HG03558 (cell line): ENCODE data around the gene TCAP.
"Not testable (repeated sequence)": the region's sequence is repeated elsewhere in the genome, so short reads cannot be mapped to it uniquely, and the experiment has no call there.

Experiments used
- ATAC-seq: cut with Tn5 transposase; IDR thresholded peaks from one replicate; pipeline ENCODE4 v1.9.1; 2021; ENCODE audit warnings: moderate number of reproducible peaks; ENCODE audit not compliant: unreplicated experiment; ENCODE audit errors: extremely low read depth

TCAP gene

DNA sequence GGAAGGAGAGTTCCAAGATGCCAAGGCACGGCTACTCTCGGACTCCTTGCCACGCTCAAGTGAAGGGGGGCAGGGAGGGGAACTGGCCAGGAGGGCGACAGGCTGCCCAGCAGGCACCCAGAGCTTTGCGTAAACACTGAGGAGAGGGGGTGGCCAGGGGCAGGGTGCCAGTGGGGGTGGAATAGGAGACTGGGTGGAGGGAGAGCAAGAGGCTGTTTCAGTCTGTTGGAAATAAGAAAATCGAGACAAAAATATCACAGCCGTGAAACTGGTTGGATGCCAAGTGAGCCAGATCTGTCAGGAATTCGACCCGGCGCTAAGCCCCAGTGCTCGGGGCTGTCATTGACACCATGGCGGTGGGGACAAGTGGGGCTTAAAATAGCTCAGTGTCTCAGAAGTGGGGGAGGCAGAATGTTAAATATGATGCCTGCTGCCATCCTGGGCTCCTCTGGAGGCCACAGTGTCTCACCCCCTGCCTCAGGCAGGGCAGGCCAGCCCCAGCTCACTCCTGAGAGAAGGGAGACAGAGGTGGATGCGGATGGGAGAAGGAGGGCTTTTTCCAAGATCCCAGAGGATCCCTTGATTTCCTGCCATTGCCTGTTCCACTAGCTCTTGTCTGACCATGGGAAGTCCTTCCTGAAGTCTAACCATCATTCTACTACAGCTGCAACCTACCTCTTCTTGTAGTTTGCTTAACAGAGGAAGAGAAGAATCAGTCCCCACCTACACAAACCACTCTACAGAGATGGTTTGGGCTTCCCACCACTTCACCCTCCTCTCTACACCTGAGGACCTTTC lies 12.6 kb downstream of the TCAP start:
- no peak for ATAC-seq

DNA sequence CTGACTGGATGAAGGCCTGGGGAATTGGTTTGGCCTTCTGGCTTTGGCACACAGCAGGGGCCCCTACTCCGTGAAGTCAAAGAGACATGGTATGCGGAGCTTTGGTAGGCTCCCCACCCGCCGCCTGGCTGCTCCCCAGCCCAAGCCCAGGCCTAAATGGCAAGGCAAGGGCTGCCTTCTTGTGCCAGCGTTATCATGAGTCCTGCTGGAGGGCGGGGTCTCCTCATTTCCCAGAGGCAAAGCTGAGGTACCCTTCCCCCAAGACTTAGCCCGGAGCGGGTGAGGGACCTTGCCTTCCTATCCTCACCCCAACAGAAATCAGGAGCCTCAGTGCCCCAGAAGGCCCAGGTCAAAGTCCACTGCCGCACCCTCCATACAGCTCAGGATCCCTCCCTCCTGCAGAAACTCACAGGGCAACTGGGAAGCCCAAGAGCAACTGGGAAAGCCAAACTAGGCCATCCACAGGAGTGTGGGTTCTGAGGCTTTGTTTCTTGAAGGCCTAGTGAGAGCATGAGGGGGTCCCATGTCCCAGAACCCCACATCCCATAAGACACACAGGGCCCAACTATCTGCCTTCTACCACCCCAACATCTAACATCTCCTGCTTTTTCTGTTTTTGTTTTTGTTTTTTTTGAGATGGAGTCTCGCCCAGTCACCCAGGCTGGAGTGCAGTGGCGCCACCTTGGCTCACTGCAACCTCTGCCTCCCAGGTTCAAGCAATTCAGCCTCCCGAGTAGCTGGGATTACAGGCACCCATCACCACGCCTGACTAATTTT lies 13.4 kb downstream of the TCAP start:
- no peak for ATAC-seq

DNA sequence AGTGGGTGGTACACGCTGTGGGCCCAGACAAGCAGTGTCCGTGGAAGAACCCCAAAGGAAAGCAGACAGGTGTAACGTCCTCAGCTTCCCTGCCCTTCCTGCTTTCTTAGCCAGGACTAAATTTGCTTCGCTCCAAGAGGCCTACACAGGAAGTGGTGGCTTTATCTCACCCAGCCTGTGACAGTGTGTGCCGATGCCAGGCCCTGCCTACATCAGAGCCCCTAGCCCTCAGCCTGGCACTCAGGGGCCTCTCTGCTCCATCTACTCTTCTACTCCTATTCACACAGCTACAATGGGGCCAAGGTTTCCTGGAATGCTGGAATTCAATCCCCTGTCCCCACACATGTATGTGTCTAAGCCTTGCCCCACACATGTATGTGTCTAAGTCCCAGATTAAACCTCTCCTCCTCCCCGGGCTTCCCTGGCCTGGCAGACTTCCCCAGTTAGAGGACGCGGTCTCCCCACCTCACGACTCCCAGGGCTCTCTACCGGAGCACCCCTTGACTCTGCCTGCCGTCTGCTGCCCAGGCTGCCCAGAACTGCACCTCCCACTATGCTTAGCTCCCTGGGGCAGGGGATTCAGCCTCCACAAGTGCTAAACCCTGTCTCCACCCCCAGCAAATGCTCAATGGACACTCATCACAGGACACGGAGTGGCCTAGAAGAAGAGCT lies 14.5 kb downstream of the TCAP start:
- no peak for ATAC-seq

DNA sequence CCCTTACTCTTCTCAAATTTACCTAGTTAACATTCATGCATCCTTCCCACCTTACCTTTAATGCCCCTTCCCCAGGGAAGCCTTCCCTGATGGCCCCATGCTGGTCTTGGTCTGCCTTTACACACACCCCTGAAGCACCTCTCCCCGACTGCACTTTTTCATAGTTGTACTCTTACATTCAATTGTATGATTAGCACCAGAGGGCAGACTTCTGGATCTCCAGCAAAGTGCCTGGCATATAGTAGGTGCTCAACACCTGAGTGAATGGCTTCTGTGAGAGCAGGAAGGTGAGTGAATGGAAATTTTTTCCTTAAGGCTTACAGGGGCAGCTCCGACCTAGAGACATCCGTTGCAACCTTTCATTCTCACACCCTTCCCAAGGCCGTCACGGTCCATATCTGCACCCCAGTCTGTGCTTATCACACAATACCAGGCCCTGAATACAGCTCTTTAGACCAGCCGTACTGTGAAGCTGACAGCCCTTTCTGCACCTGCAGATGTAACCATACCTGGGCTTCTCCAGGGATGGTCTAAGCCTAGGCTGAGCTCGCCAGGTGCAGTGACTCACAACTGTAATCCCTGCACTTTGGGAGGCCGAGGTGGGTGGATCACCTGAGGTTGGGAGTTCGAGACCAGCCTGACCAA lies 18.3 kb downstream of the TCAP start:
- no peak for ATAC-seq

DNA sequence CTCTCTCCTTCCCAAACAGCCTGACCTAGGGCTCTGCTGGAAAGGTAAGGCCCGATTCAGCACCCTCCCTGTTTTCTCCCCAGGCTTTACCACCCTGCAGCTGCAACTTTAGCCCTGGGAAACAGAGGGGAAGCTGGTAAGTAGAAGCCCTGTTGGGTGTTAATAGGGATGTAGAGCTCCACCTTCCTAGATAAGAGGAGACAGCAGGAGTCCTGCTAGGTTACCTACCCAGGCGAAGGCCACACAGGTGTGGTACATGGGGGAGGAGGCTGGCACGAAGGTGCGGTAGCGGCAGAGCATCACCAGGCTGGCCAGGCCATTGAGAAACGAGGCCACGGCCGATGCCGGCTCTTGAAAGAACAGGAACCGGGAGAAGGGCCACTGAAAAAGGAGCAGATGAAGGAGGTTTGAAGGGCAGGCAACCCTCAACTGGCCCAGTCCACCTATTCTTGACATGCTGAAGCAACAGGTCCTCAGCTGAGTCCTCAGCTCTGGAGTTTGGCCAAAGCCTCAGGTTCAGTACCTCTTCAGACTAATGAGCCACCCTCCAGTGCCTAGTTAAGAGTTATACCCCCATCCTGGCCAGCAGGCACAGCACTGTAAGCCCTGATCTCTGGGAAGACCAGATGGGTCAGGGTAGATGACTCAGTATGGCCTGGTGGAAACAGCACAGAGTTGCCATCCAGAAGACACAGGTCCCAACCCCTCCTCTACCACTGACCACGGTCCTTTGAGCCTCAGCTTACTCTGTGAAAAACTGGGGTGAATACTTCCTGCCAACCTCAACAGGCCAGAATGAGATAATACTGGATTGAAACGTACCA lies 19.4 kb downstream of the TCAP start:
- no peak for ATAC-seq

DNA sequence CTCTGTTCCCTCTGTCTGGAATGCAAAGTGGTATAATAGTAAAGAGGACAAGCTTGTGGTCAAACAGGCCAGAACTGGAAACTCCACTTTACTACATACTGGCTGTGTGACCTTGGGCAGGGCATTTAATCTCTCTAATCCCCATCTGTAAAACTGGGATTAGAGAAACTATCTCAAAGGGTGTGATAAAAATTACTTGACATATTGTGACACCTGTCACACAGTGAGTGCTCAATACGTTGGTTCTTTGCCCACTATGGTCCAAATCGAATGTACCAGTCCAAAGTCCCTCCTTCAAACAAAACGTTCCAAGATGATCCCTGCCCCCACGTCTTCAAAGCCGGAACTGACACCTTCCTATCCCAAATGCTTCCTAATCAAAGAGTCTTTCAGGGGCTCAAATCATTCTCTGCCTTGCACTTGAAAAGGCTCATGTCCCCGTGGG lies 22.0 kb downstream of the TCAP start:
- ATAC-seq: no peak

DNA sequence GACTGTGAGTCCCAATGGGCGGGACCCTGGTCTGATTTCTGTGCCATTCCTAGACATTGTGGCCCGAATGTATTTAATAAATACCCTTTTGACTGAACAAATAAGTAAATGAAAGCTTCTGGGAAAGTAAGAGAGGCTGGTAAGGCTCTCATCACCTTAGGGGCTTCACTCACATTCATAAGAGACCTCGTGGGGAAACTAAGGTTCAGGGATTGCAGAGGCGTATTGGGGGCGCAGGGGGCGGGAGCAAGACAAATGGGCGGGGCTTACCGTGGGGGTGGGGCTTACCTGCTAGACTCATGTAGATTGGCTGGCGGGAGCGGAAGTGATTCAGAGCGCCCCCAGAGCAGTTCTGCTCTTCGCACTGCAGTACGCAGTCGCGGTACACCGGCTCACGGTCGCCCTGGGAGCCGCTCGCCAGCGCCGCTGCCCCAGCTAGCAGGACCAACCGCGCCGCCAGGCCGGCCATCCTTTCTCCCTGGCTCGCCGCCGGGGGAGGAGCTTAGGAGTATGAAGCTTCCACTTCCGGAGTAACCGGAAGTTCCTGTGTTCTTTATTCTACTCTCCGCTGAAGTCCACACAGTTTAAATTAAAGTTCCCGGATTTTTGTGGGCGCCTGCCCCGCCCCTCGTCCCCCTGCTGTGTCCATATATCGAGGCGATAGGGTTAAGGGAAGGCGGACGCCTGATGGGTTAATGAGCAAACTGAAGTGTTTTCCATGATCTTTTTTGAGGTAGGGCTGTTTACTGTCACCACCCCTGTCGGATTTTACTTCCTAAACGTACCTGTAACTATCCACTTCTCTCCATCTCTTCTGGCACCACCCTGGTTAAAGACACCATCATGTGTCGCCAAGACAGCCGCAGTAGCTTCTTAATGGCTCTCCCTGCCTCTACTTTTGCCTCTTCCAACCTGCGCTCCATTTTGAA lies 22.7 kb downstream of the TCAP start, which contains the start of gene PGAP3:
TSS of gene PGAP3 (minus strand) at position 512 of the 929 bp plus-strand sequence. CDS start at position 469, 43 bp downstream.
- ATAC-seq: peak; percentile 67

DNA sequence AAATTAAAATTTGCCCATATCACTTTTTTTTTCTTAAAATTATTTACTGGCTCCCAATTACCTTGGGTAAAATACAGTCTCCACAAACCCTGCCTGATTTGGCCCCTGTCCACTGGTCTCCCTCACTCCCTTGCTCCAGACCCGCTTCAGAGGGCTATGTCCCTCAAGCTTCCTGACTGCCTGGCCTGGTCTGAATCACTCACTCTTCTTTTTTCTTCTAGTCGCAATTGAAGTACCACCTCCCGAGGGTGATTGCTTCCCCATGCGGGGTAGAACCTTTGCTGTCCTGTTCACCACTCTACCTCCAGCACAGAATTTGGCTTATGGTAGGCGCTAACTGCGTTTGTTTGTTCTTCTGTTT lies 23.3 kb downstream of the TCAP start:
- ATAC-seq: no peak

DNA sequence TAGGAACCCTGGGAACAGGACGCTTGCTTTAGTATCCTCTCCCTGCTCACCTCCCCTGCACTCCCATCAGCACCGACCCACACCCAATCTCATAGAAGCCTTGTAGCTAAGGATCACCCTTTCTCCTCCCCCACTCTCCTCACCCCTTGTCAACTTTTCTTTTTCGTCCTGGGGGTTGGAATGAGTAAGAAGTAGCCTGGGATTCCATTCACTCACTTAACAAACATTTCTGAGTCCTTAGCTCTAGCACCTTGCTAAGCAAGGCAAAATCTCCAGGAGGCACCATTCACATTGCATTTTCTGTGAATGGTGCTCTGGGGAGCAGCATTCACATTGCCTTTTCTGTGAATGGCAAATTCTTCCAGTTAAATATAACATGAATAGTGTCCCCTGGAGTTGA lies 23.8 kb downstream of the TCAP start:
- no peak for ATAC-seq

DNA sequence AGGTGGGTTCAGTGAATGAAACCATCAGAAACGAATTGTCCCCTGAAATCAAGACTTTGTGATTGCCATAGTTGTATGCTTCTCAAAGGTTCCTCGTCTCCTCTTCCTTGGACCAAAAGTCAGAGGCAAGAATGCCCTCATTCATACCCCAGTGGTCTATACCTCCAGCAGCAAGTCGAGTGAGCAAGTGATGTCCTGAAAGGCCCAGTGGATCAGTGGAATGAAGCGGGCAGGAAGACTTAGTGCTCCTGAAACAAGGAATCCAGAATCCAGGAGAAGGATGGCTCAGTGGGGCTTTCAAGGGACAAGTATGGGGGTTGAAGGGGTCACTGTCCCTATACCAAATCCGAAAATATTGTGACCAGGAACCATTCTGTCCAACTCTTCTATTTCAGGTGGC lies 29.4 kb downstream of the TCAP start:
- no peak for ATAC-seq

DNA sequence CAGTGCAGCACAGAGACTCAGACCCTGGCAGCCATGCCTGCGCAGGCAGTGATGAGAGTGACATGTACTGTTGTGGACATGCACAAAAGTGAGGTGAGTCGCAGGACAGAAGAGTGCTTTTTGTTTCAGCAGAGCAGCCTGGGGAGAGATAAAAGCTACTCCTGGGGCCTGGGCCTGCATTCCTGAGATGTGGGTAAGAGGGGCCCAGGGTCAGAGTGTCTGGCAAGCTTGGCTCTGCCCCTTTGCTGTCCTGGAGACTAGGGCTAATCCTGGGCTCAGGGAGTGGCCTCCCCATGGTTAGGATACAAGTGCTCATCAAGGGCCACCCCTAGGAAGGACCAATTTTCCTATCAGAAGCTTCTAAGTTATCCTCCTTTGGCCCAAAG lies 29.9 kb downstream of the TCAP start:
- no peak for ATAC-seq

DNA sequence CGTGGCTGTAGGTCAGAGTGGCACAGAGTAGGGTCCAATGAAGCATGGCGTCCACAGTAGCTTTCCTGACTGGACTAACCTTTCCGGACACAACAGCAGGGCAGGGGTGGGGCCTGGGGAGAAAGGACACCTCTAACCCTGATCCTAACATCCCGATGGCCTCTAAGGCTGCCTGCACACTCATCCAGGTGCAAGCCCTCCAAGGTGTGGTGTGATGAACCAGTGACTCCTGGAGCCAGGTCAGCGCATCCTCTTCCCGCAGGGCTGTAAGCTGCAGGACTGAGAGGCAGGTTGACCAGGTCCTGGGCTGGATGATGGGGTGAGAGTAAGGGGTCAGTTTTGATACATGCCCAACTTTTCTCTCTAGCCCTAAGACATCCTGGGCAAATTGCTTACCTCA lies 31.6 kb downstream of the TCAP start:
- ATAC-seq: no peak

DNA sequence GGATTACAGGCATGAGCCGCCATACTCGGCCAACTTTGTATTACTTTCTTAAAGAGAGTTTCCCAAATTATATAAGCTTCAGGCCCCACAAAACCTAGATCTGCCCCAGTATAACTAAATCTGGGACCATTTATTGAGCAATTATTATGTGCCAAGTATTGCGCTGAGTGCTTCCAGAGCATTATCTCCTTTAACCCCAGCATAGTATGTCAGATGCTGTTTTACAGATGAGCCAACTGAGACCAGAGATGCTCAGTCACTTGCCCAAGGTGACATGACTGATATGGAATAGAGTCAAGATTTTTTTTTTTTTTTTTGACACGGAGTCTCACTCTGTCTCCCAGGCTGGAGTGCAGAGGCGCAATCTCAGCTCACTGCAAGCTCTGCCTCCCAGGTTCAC lies 32.8 kb downstream of the TCAP start:
- no peak for ATAC-seq

DNA sequence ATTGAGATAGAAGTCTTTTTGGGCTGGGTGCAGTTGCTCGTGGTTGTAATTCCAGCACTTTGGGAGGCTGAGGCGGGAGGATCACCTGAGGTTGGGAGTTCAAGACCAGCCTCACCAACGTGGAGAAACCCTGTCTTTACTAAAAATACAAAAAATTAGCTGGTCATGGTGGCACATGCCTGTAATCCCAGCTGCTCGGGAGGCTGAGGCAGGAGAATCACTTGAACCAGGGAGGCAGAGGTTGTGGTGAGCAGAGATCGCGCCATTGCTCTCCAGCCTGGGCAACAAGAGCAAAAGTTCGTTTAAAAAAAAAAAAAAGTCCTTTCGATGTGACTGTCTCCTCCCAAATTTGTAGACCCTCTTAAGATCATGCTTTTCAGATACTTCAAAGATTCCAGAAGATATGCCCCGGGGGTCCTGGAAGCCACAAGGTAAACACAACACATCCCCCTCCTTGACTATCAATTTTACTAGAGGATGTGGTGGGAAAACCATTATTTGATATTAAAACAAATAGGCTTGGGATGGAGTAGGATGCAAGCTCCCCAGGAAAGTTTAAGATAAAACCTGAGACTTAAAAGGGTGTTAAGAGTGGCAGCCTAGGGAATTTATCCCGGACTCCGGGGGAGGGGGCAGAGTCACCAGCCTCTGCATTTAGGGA lies 34.1 kb downstream of the TCAP start:
- not testable (repeated sequence) for ATAC-seq

DNA sequence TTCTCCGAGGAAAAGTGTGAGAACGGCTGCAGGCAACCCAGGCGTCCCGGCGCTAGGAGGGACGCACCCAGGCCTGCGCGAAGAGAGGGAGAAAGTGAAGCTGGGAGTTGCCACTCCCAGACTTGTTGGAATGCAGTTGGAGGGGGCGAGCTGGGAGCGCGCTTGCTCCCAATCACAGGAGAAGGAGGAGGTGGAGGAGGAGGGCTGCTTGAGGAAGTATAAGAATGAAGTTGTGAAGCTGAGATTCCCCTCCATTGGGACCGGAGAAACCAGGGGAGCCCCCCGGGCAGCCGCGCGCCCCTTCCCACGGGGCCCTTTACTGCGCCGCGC lies 34.6 kb downstream of the TCAP start, which contains the start of gene ERBB2:
TSS of gene ERBB2 (plus strand) at position 247 of the 330 bp plus-strand sequence. CDS start 175 bp downstream, outside the sequence.
- ATAC-seq: no peak

DNA sequence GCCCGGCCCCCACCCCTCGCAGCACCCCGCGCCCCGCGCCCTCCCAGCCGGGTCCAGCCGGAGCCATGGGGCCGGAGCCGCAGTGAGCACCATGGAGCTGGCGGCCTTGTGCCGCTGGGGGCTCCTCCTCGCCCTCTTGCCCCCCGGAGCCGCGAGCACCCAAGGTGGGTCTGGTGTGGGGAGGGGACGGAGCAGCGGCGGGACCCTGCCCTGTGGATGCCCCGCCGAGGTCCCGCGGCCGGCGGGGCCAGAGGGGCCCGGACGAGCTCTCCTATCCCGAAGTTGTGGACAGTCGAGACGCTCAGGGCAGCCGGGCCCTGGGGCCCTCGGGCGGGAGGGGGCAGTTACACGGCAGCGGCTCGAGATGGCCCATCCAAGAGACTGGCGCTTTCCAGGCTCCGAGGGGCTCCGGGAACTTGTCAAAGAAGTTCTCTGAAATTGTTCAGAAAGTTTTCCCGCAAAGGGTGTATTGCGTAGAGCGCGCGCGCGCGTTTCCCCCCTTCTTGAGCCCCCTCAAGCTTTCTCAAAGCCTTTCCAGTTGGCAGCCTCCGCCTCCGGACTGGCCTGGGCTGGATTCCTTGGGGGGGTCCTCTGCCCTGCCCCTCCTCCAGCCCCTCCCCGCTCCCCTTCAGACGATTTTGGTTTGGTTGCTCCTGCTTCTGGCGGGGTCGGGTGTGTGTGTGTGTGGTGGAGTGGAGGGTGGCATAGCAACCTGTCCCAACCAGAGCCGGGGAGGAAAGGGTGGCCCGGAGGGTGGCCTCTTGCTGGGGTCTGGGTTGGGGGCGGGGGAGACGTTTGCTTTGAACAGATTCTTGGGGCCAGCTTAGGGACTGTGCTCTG lies 35.2 kb downstream of the TCAP start:
- ATAC-seq: no peak

DNA sequence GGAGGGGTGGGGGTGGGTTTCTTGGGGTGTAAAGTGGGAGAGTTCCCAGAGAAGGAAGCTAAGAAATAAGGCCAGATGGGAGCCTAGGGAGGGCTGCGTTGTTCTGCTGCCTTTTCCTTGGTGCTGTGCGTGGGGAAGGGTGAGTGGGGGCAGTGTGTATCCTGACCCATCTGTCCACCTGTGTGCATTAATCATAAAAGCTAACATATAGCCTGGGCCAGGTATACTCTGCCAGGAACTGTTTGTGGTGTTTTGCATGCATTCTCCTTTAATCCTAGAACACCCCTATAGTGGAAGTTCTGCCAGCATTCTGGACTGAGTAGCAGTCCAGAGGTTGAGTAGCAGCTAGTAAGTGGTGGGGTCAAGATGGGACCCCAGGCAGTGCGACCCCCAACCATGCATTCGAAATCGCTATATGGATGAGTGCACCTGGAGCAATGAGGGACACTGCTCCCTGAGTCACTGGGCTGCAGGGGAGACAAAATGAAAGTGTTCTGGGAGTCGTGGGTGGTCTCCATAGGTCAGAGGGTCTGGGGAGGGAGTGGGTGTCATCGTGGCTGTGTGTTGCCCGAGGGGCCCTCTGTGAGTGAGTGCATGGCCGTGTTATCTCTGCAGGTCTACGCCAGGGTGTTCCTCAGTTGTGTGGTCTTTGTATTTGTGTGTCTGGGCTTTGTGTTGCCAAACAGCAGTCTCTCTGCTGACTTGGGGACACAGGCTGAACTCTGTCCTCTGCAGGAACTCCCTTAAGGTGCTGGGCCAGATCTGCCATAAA lies 36.0 kb downstream of the TCAP start:
- no peak for ATAC-seq
